Stimulated activated CD8-positive, alpha-beta memory T cell treated with anti-CD3 and anti-CD28 coated beads, Interleukin-12 subunit alpha, Interleukin-12 subunit beta, amount 100 ng/mL, for 24 hours (primary cell): ENCODE results near the gene VPREB1.
"Not testable (repeated sequence)": the region's sequence is repeated elsewhere in the genome, so short reads cannot be mapped to it uniquely, and the experiment has no call there.

Experiments used
- DNase-seq: peaks from one replicate; pipeline ENCODE4 v3.0.0-alpha.2; 2020; ENCODE audit errors: extremely low read depth

Gene VPREB1

GRCh38 chr22:22244316-22245250, at the start of gene VPREB1:
Gene VPREB1, plus strand, starts transcription at chr22:22244786. Its CDS starts 28 bp downstream, at chr22:22244814.
- no peak for DNase-seq

- no peak for DNase-seq
Observed at GRCh38 chr22:22194931-22195264, 49.7 kb upstream of the VPREB1 start.

GRCh38 chr22:22195265-22196017, 49.1 kb upstream of the VPREB1 start:
- DNase-seq, result peak; percentile 31

GRCh38 chr22:22196018-22196533, 48.5 kb upstream of the VPREB1 start:
- no peak for DNase-seq

- DNase-seq, result no peak
Observed at GRCh38 chr22:22196833-22197477, 47.6 kb upstream of the VPREB1 start.

GRCh38 chr22:22197993-22198402, 46.6 kb upstream of the VPREB1 start:
- DNase-seq, result no peak

GRCh38 chr22:22198751-22199150, 45.8 kb upstream of the VPREB1 start:
- DNase-seq, result no peak

- DNase-seq, result no peak
Observed at GRCh38 chr22:22199634-22200033, 45.0 kb upstream of the VPREB1 start.

- DNase-seq, result no peak
Observed at GRCh38 chr22:22200569-22201184, 43.9 kb upstream of the VPREB1 start.

GRCh38 chr22:22201185-22201929, 43.2 kb upstream of the VPREB1 start:
- no peak for DNase-seq

GRCh38 chr22:22201930-22202343, 42.6 kb upstream of the VPREB1 start:
- no peak for DNase-seq

GRCh38 chr22:22203048-22203971, 41.3 kb upstream of the VPREB1 start:
- no peak for DNase-seq

GRCh38 chr22:22207845-22208564, 36.6 kb upstream of the VPREB1 start:
- peak; percentile 59 for DNase-seq

GRCh38 chr22:22208652-22209051, 35.9 kb upstream of the VPREB1 start:
- no peak for DNase-seq

- not testable (repeated sequence) for DNase-seq
Observed at GRCh38 chr22:22209080-22209640, 35.4 kb upstream of the VPREB1 start.

- peak; percentile 15 for DNase-seq
Observed at GRCh38 chr22:22210375-22210774, 34.2 kb upstream of the VPREB1 start.

GRCh38 chr22:22210889-22211833, 33.4 kb upstream of the VPREB1 start:
- no peak for DNase-seq

- DNase-seq, result no peak
Observed at GRCh38 chr22:22213231-22213630, 31.4 kb upstream of the VPREB1 start.
